K562 (cell line): ENCODE data around the gene EML1. TPM values are rescaled to one million over a fixed set of nuclear protein-coding genes. Genes with fewer than 3 reads are reported as not detected.

ENCODE experiments used
- ATAC-seq: fragments of 200-7000 bp; cut with Tn5 transposase; 3 replicates; pipeline ENCODE4 v1.9.1; 2020; ENCODE audit warnings: moderate library complexity
- BruUV-seq: library from RNA; stranded (reverse); fragments of 400-500 nt; replicated peaks from 2 replicates; lab custom pipeline; 2021; lab: Mats Ljungman, UMichigan
- CTCF ChIA-PET: fragments of 300-600 bp; formaldehyde crosslinking; extraction: SDS; loops from one replicate; lab custom pipeline; 2021; ENCODE audit warnings: low intra/inter-chr PET ratio; lab: Yijun Ruan, JAX
- POLR2A ChIA-PET: fragments of 300-600, 350-650 bp; sonication (Branson Sonifier 250); formaldehyde crosslinking; extraction: SDS; loops from one replicate; lab custom pipeline; 2021; ENCODE audit warnings: antibody characterized with exemption, inconsistent platforms; lab: Yijun Ruan, JAX
- DNase-seq, 4 experiments: peaks; one replicate each; pipeline versions ENCODE4 v3.0.0 to v3.0.0-alpha.2; 2011 to 2018; ENCODE audit warnings: low spot score in 3 of 4, mixed read lengths in 3 of 4; ENCODE audit errors: extremely low read depth in 1 of 4
- FAIRE-seq: peaks from 2 replicates; lab custom pipeline; 2011; peaks lifted over from hg19 to GRCh38; lab: Jason Lieb, UNC
- H2AFZ ChIP-seq: 2 replicates; pipeline ENCODE4 v1.6.0; 2011; ENCODE audit warnings: low read depth, low read length, control low read depth, inconsistent platforms
- H3K27ac ChIP-seq: fragments of 200-600 bp; 3 replicates; pipeline ENCODE4 v1.8.0; 2011; ENCODE audit warnings: low read depth, mild to moderate bottlenecking, control low read depth, inconsistent platforms, low read length, moderate library complexity, mixed read lengths; ENCODE audit errors: extremely low read depth
- H3K27me3 ChIP-seq, 2 experiments: fragments of 300-600 bp in 1 of 2; 2 replicates in 1 of 2; 3 replicates in 1 of 2; pipeline versions ENCODE4 v1.6.0 to v1.8.0; 2011; ENCODE audit warnings: inconsistent platforms in 2 of 2, low read length in 2 of 2, mild to moderate bottlenecking in 1 of 2, mixed read lengths in 1 of 2, moderate library complexity in 1 of 2; ENCODE audit not compliant: control insufficient read depth in 2 of 2, insufficient read depth in 2 of 2
- H3K36me3 ChIP-seq: fragments of 300-600 bp; 3 replicates; pipeline ENCODE4 v1.8.0; 2011; ENCODE audit warnings: mild to moderate bottlenecking, low read length, inconsistent platforms; ENCODE audit not compliant: control insufficient read depth, insufficient read depth
- H3K4me1 ChIP-seq, 2 experiments: fragments of 200-600 bp in 1 of 2; replicated peaks in 1 of 2; 2 replicates in 1 of 2; 3 replicates in 1 of 2; pipeline versions ENCODE4 v1.5.1 to v1.8.0; 2011; ENCODE audit warnings: inconsistent platforms in 2 of 2, low read length in 2 of 2, mild to moderate bottlenecking in 1 of 2, mixed read lengths in 1 of 2, moderate library complexity in 1 of 2; ENCODE audit not compliant: control insufficient read depth in 2 of 2, insufficient read depth in 2 of 2
- H3K4me2 ChIP-seq: 2 replicates; pipeline ENCODE4 v1.6.1; 2011; ENCODE audit warnings: low read length, control low read depth, inconsistent platforms, mixed read lengths; ENCODE audit not compliant: insufficient read depth
- H3K4me3 ChIP-seq: fragments of 200-600 bp; sonication (generic), shearing (Covaris generic); 2 replicates; pipeline ENCODE4 v1.5.1; 2016; ENCODE audit warnings: control low read depth, inconsistent platforms
- H3K79me2 ChIP-seq: fragments of 200-600 bp; 3 replicates; pipeline ENCODE4 v1.8.0; 2011; ENCODE audit warnings: low read length, inconsistent platforms; ENCODE audit not compliant: control insufficient read depth, insufficient read depth
- H3K9ac ChIP-seq, 2 experiments: 2 replicates each; pipeline versions ENCODE4 v1.6.0 to v1.6.1; 2011; ENCODE audit warnings: low read depth in 2 of 2, low read length in 2 of 2, control low read depth in 1 of 2, inconsistent platforms in 1 of 2, mild to moderate bottlenecking in 1 of 2, mixed read lengths in 1 of 2; ENCODE audit not compliant: insufficient read depth in 1 of 2
- H3K9me1 ChIP-seq: one replicate; pipeline ENCODE4 v1.6.0; 2011; ENCODE audit warnings: inconsistent platforms, mild to moderate bottlenecking, low read length, moderate library complexity; ENCODE audit not compliant: control insufficient read depth, insufficient read depth
- H3K9me3 ChIP-seq: replicated peaks from 2 replicates; pipeline ENCODE4 v1.5.1; 2011; ENCODE audit warnings: low read depth, low read length, inconsistent platforms; ENCODE audit not compliant: control insufficient read depth, insufficient read depth
- H4K20me1 ChIP-seq: replicated peaks from 2 replicates; pipeline ENCODE4 v1.6.1; 2011; ENCODE audit warnings: low read length, inconsistent platforms, mixed read lengths; ENCODE audit not compliant: control insufficient read depth, insufficient read depth
- CREM ChIP-seq: IDR thresholded peaks from 2 replicates; pipeline ENCODE4 v1.6.1; 2014; ENCODE audit warnings: antibody characterized with exemption, low read depth
- HBP1 ChIP-seq: fragments of 450-650 bp; formaldehyde crosslinking; IDR thresholded peaks from 2 replicates; pipeline ENCODE4 v1.4.0; 2022; ENCODE audit warnings: missing genetic modification characterization
- KDM2B ChIP-seq: fragments of 250-450 bp; sonication (Bioruptor Pico); IDR thresholded peaks from 2 replicates; pipeline ENCODE4 v1.8.0; 2021; ENCODE audit warnings: mild to moderate bottlenecking, moderate library complexity
- MAZ ChIP-seq, 2 experiments: fragments of 450-650 bp in 1 of 2; sonication (generic) in 1 of 2; formaldehyde crosslinking; IDR thresholded peaks in 1 of 2; conservative IDR thresholded peaks in 1 of 2; 2 replicates each; pipeline versions ENCODE4 v1.4.0 to v1.5.0; 2020; ENCODE audit warnings: mild to moderate bottlenecking in 1 of 2, missing genetic modification reagents in 1 of 2
- RAD21 ChIP-seq, 2 experiments: fragments of 250-450 bp in 1 of 2; fragments of 450-650 bp in 1 of 2; sonication (Bioruptor Pico) in 1 of 2; formaldehyde crosslinking in 1 of 2; IDR thresholded peaks in 1 of 2; conservative IDR thresholded peaks in 1 of 2; 2 replicates each; pipeline versions ENCODE4 v1.4.0 to v1.8.0; 2020 to 2022; ENCODE audit warnings: mild to moderate bottlenecking in 2 of 2, moderate library complexity in 1 of 2
- U2AF1 ChIP-seq: fragments of 200-400 bp; formaldehyde crosslinking; optimal IDR thresholded peaks from 2 replicates; pipeline ENCODE3; 2017; ENCODE audit warnings: mild to moderate bottlenecking, low read depth, low read length, moderate library complexity
- ZBTB7A ChIP-seq: IDR thresholded peaks from 2 replicates; pipeline ENCODE4 v1.6.1; 2011; ENCODE audit warnings: low read depth, mild to moderate bottlenecking, low read length, moderate library complexity, borderline replicate concordance; ENCODE audit not compliant: control insufficient read depth
- ZNF583 ChIP-seq: fragments of 250-450 bp; sonication (Bioruptor Pico); IDR thresholded peaks from 2 replicates; pipeline ENCODE4 v1.4.0; 2020
- ZNF699 ChIP-seq: fragments of 250-450 bp; sonication (Bioruptor Pico); IDR thresholded peaks from 2 replicates; pipeline ENCODE4 v1.8.0; 2021; ENCODE audit warnings: mild to moderate bottlenecking, moderate library complexity; ENCODE audit not compliant: insufficient replicate concordance
- WGBS: fragments of 100-300 bp; shearing (Covaris generic); methylation state at CpG from one replicate; pipeline ENCODE4 v1.1.6; 2016; ENCODE audit warnings: low coverage, mixed read lengths; ENCODE audit not compliant: insufficient coverage; ENCODE audit errors: missing lambda C conversion rate; 5-methylcytosine and 5-hydroxymethylcytosine counted together
- in situ Hi-C: fragments of 300-500 bp; cut with MboI; formaldehyde crosslinking; loops from 4 replicates; pipeline ENCODE4 v1.15.0; 2018; ENCODE audit warnings: inconsistent platforms, mixed read lengths
- intact Hi-C: fragments of 100-400 bp; cut with micrococcal nuclease; formaldehyde crosslinking; loops from 2 replicates; pipeline ENCODE4 v1.14.2; 2022
- polyA plus RNA-seq, 8 experiments: library from polyadenylated mRNA; depleted of rRNA in 4 of 8; stranded (reverse) in 5 of 8; unstranded in 3 of 8; fragments of >200 nt; fragmentation: Nextera tagmentation in 2 of 8; fragmentation: Illumina TruSeq in 1 of 8; extraction: Ambion mirVana in 2 of 8; extraction: Trizol in 1 of 8; gene quantifications; 2 replicates each; pipeline versions ENCODE4 v1.2.1 to v1.2.3, GENCODE V29; 2011 to 2014; ENCODE audit warnings: inconsistent platforms in 1 of 8, missing spikeins in 1 of 8
- total RNA-seq, 7 experiments: library from RNA; depleted of rRNA in 6 of 7; stranded (reverse); fragments of >200 nt in 6 of 7; fragmentation: Illumina TruSeq in 2 of 7; extraction: Trizol in 2 of 7; gene quantifications; 2 replicates each; pipeline versions ENCODE4 v1.2.1 to v1.2.3, GENCODE V29; 2011 to 2021; ENCODE audit warnings: low replicate concordance in 1 of 7

The EML1 gene
- total and polyA plus RNA-seq, 9 of the 15 experiments (the other 6 are each of a cell fraction or from before 2014, with no cell fraction given): 0.01 to 0.35 (median 0.07) TPM; not detected in 2

DNA sequence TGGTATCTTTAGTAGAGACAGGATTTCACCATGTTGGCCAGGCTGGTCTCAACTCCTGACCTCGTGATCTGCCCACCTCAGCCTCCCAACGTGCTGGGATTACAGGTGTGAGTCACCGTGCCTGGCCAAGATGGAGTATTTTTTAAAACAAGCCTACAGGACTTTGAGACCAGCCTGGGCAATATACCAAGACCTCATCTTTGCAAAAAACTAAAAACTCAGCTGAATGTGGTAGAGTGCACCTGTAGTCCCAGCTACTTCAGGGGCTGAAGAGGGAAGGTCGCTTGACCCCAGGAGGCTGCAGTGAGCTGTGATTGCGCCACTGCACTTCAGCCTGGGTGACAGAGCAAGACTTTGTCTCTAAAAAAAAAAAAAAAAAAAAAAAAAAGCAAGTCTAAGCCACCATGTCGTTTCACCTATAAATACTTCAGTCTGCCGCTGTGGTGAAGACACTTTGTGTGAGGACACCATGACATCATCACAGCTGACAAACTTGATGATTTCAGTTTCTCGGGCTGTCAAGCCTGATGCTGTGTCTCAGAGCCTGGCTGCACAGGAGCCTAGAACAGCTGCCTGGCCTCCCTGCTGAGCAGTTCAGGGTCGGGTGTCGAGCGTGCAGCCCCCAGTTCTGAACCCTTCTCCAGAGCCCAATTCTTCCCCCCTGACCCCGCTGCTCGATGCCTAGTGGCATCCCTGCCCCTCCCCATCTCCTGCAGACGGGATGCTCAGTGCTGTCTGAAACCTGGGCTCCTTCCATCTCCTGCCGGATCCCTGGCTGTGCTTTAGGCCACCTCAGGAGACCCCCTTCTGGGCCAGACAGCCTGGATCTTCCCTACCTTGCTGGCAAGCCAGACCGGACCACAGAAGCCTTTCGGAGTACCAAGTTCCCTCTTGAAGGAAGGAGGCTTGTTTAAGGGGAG lies 152.8 kb downstream of the EML1 start (continued):
- no peak for TF ChIP-seq ZNF699 (CRISPR knock-in tag)
- no peak for TF ChIP-seq HBP1
- TF ChIP-seq U2AF1: no peak
- TF ChIP-seq CREM: 0 out of 2 replicates have a peak, but pooled peaks have one; percentile 11

DNA sequence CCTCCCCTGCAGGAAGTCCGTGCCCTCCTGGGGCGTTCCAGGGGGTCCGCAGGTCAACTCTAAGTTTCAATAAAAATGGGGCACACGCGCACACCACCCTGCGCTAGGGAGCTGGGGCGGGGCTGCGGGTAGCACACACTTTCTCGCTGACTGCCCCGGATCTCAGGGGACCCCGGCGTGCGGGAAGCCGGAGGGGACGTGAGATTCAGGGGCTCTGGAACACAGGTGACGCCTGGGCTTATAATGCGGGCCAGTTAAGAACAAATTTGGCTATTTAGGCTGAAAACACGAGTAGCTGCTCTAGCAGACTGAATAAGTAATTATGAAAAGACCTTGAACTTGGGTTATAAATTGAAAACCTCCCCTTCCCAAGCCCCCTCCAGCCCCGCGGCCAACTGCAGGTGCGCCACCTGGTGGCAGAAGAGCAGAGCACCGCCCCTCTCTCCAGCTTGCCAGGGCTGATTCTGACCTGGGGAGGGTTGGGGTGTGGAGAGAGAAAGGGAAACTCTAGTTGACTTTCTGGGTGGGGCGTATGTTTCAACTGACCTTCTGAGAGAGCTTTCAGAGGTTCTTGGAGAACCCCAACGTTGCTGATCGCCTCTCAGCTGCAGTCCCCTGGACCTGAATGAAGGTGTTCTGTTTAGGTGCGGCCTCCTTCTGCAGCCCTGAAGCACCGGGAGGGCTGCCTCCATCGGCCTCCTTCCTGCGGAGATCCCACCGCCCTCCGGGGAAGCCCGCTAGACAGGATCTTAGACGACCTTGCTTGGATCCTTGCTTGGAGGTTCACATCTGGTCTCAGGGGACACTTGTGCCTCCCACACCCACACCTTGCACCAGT lies 153.7 kb downstream of the EML1 start:
- Histone ChIP-seq H3K27me3 (peaks cover 14 to 56% of the 10 kb centered on the region in 2 experiments), H3K79me2 (no peaks in the 10 kb centered on the region), H3K9me1 (no peaks in the 10 kb centered on the region), H3K36me3 (no peaks in the 10 kb centered on the region), H3K27ac (no peak overlapping the region), H3K4me3 (no peak overlapping the region), H3K4me2 (no peak overlapping the region; the same call in 1 of the 2 replicates), H3K9ac (peak overlapping the region in 1 of 2 experiments; percentile 45; a peak in 1 of 4 replicates), H4K20me1 (no peaks in the 10 kb centered on the region), H3K4me1 (peaks cover 0 to 15% of the 10 kb centered on the region in 2 experiments; a peak in 2 of 5 replicates), H2AFZ (no peak overlapping the region), H3K9me3 (no peaks in the 10 kb centered on the region)
- ATAC-seq: peak; percentile 97
- POLR2A ChIA-PET: no interaction called here
- no TSS peak for BruUV-seq
- 9% methylated on average over 27 of the region's 33 CpGs for WGBS
- FAIRE-seq: peak; percentile 61
- DNase-seq: peak; percentile 53 to 78 (median 74)
- CTCF ChIA-PET: interaction anchor here (0.6 to 0.8 kb wide), 2 partner anchors 301 to 429 kb away, joined by 3 read pairs; no protein-coding TSS in a partner anchor
- intact Hi-C loops (no loop called here), in situ Hi-C loops (no loop called here)
- no peak for TF ChIP-seq ZNF583 (CRISPR knock-in tag)
- TF ChIP-seq RAD21 (CRISPR knock-in tag; conservative IDR thresholded peaks at IDR 0.05 in 1 of 2, IDR thresholded peaks at IDR 0.05 in 1 of 2): peak in 1 of 2 experiments; percentile 39; a peak in 2 of 4 replicates
- TF ChIP-seq KDM2B (CRISPR knock-in tag): no peak
- TF ChIP-seq ZBTB7A: peak; percentile 86
- peak in 1 of 2 experiments; percentile 59; a peak in 1 of 4 replicates for TF ChIP-seq MAZ (CRISPR knock-in tag; conservative IDR thresholded peaks at IDR 0.05 in 1 of 2, IDR thresholded peaks at IDR 0.05 in 1 of 2)
